Superior temporal gyrus (tissue), 1 donor: Measurements from ENCODE around the gene TNFRSF14.
"Not testable (repeated sequence)": the region's sequence is repeated elsewhere in the genome, so short reads cannot be mapped to it uniquely, and the experiment has no call there.

Experiments used
- DNase-seq: peaks from one replicate; pipeline ENCODE4 v3.0.0-alpha.2; 2016; ENCODE audit errors: extremely low spot score

The TNFRSF14 gene

GRCh38 chr1:2567083-2567679, 11.0 kb downstream of the TNFRSF14 start:
- DNase-seq, result no peak

- DNase-seq, result not testable (repeated sequence)
These were observed 12.1 kb downstream of the TNFRSF14 start for GRCh38 chr1:2568187-2568816.

GRCh38 chr1:2569060-2569459, 12.9 kb downstream of the TNFRSF14 start:
- no peak for DNase-seq

DNA sequence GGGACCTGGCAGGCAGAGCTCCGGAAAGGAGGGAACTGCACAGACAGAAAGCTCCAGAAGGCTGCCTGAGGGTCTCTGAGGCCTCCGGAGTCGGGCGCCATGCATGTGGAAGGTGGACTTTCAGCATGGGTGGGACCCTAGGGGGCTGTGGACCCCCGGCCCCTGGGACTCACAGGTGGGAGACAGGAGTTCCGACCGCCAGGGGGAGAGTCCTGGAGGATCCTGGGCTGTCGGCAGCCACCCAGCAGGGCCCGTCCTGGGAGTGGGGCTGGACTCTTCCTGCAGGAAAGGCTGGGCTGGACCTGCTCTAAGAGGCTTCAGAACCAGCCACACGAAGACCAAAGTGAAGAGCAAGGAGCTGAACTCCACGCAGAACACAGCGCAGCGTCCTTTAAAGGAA, 13.5 kb downstream of the TNFRSF14 start:
- not testable (repeated sequence) for DNase-seq

- DNase-seq, result no peak
These were observed 14.2 kb downstream of the TNFRSF14 start for GRCh38 chr1:2570332-2570731.

DNA sequence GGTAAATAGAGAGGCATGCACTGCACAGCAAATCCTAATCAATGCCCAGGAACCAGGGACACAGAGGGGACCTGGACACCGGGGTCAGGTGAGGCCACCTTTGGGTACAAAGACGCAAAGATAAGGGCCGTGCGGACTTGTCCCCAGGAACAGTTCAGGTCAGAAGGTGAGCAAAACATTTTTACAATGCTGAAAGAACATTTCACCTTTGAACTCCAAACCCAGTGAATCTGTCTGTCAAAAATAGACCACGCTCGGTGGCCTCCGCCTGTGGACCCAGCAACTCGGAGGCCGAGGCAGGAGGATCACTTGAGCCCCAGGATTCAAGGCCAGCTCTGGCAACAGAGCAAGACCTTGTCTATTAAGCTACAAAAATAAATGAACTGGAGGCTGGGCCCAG, 15.2 kb downstream of the TNFRSF14 start:
- no peak for DNase-seq

DNA sequence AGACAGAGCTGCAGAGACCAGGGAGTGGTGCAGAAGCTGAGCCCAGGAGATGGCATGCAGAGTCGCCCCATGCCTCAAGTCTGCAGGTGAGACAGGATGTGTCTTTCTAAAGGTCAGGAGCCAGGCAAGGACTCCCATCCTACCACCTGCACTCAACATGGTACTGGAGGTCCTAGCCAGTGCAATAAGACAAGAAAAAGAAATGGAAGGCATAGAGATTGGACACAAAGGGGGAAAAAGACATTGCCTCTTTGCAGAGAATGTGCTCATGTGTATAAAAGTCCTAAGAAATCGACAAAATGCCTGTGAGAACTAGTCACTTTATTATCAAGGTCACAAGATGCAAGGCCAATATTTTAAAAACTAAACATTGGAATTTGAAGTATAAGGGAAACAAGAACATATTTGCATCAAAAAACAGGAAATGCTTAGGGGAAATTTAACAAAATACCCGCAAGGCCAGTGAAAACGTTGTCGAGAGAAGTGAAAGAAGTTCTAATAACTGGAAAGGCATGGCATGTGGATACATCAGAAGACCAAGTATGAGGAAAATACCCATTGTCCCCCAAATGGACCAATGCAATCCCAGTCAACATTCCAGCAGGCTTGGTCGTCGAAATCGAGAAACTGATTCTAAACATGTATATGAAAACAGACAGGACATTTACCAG, 17.2 kb downstream of the TNFRSF14 start:
- no peak for DNase-seq

DNA sequence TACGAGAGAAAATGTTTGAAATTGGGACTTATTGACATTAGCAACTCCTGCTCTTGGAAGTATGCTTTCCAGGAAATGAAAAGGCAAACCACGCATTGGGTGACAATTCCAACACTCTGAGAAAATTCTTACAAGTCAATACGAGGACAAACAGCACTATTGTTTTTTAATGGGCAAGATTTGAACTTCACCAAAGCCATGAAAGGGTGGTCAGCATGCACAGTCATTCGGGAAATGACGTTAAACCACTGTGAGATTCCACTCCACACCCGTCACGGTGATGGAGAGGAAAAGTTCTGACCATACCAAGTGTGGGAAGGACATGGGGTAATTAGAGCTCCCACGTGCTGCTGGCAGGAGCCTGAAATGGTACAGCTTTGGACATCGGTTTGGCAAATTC, 18.2 kb downstream of the TNFRSF14 start:
- DNase-seq, result no peak

DNA sequence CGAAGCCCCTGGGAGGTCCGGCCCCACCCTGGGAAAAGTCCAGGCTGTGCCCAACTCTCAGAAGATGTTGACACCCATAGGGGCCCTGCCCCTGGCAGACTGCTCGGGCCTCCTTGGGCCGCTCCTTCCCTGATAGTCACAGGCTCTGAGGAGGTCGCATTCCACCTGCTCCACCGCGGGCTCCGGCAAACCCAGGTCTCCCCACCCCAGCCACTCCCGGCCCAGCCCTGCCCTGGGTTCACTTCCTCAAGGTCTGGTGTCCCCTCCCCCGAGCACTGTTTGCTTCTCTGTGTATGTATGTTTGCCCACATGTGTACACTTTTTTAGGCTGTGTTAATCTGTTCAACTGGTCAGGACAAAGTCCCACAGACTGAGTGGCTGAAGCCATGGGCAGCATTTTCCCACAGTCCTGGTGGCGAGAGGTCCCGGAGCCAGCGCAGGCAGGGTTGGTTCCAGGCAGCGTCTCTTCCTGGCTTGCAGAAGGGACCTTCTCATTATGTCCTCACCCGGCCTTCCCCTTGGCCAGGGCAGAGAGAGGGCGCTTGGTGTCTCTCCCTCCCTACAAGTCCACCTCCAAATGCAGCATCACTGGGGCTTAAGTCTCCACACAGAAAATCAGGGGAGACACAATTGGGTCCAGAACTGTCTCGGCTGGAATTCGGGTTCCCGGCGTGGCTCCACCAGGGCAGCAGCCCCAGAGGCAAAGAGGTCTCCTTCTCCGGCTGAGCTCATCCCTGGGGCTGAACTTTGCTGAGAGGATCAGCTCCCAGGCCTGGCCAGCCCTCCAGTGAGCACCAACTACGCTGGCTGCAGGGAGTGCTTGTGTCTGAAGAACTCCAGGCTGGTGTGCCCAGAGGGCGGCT, 19.9 kb downstream of the TNFRSF14 start:
- no peak for DNase-seq

DNA sequence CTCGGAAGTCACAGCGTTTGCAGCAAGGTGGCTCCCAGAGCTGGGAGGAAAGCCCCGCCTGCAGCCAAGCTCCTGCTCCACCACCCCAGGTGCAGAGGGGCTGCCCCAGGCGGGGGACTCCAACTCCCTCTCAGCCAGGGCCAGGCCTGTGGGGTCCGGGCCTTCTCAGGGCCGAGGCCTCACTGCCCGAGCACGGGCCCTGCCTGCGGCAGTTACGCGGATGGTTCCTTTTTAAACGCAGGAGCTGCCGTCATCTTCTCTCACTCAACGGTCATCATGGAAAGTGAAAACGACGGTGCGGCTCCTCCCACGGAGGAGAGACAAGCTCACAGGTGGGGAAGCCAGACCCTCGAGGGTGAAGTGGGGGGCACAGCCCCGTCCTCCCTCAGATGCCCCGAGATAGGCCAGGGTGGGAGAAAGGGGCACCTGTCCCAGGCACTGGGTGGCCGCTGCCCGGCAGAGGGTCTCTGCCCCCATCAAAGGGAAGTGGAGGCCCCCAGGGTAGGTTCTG, 21.4 kb downstream of the TNFRSF14 start:
- not testable (repeated sequence) for DNase-seq

DNA sequence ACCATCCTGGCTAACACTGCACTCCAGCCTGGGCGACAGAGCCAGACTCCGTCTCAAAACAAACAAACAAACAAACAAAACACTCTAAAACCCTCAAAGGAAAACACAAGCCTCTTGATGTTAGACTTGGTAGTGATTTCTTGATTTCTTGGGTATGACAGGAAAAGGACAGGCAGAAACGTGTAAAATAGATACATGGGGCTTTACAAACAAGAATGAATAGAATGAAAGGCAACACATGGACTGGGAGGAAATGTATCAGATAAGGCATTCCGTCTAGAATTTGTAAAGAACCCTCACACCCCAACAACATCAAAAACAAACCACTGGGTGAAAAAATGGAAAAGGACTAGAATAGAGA, 22.6 kb downstream of the TNFRSF14 start:
- no peak for DNase-seq

- no peak for DNase-seq
These were observed 24.5 kb downstream of the TNFRSF14 start for GRCh38 chr1:2580691-2581090.

DNA sequence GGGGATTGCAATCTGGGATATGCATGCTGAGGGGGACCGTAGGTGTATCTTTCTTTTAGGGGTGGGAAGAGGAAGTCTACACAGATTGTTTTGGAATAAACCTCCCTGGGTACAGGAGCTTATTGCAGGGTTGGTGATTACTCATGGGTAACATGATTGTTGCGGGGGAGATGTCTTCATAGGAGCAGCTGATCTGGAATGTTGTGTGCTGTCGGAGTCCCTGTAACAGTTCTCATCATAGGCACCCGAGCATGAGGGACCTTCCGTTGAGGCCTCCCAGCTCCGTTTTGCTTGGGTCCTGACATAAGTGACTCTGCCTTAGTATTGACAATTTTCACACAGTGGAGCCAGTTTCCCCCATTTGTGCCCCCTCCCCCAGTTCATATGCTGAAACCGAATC, 26.2 kb downstream of the TNFRSF14 start:
- DNase-seq, result peak; percentile 15

- DNase-seq, result no peak
These were observed 27.2 kb downstream of the TNFRSF14 start for GRCh38 chr1:2583331-2583791.

DNA sequence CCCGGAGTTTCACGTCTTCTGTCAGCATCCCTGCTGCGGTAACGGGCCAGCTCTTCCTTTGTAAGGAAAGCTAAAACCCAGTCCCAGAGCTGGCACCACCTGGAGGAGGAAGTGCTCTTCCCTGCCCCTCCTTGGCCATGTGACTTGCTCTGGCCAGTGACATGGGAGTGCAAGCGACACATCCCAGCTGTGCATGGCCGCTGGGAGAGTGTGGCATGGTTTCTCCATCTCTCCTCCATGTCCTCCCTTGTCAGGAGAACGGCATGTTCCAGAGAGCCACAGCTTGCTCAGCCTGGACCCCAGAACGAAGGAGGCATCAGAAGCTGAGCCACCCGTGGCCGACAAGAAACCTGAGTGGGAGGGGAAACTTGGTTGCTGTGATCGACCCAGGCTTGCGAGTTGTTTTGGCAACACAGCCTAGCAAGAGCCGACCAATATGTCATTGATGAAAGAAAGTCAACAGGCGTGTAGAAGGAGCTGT, 27.7 kb downstream of the TNFRSF14 start:
- DNase-seq, result no peak

- peak; percentile 14 for DNase-seq
These were observed 28.6 kb downstream of the TNFRSF14 start for GRCh38 chr1:2584686-2585317.

DNA sequence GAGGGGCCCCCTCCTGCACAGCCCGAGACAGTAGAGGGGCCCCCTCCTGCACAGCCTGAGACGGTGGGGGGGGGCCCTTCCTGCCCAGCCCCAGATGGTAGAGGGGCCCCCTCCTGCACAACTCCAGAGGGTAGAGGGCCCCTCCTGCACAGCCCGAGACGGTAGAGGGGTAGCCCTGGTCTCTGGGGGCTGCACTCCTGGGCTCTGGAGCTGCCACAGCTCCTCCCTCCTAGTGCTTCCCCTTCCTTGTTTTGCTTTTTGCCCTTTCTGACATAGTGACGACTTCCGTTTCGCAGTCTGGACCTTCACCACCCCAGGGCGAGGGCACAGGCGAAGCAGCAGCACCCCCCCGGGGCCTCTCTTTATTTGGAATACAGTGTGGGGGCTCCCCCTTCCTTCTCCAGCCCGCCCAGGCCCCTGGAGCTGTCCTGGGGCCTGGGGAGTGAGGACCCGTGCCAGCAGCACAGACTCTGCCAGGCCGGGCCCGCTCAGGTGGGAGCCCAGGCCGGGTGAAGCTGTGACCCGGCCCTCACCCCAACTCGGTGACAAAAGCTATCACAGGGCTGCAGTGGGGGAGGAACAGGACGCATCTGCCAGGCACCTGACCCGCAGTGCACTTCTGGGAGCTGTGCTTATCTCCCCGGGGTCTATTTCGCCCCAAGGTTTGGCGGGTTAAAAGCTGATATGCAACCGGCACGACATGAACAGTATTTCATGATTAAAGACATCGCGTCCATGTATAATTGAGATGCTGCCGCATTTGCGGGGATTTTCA, 29.3 kb downstream of the TNFRSF14 start:
- peak; percentile 49 for DNase-seq

DNA sequence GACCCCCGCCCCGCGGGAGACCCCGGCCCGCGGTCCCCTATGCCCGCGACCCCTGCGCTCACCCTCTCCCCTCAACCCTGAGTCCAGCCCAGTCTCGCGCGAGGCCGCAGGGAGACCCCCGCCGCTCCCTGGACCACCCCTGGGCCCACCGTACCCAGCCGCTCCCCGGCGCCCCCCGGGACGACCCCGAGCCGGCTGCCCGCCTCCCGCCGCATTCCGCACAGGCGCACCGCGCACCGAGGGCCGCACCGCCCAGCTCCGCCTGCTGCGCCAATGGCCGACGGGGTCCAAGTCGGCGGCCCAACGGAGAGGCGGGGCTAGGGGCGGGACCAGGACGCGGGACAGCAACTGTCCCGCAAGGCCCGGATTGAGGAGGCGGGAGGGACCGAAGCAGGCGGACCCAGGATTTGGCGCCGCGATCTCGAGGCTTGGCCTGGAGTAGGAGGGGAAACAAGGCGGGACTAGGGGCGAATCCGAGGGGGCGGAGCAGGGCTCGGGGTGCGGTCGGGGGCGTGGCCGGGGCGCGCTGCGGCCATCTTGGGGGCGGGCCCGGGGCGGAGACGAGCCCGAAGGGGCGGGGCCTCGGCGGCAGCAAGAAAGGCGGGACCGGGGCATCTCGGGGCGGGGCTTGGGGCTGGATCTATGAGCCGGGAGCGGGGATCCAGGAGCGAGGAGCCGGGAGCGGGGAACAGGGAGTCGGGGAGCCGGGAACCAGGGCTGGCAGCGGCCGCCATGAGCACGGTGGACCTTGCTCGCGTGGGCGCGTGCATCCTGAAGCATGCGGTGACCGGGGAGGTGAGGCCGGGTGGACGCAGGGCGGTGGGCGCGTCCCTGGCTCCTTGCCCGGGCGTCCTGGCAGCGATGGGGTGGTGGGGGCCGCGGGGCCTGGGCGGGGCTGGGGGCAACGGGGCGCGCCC, 30.2 kb downstream of the TNFRSF14 start, which contains the start of gene PRXL2B:
TSS of gene PRXL2B (plus strand) at position 624 of the 917 bp plus-strand sequence. CDS start at position 733, 109 bp downstream.
- peak; percentile 98 for DNase-seq
